Neural cell (in vitro differentiated cells): ENCODE measurements around the gene STX1A. TPM values are rescaled to one million over a fixed set of nuclear protein-coding genes. Genes with fewer than 3 reads are reported as not detected.

Experiments used
- H2AFZ ChIP-seq: fragments of 200-600, 300-800 bp; sonication (generic), shearing (Covaris generic); 2 replicates; pipeline ENCODE4 v1.6.0; 2014; ENCODE audit warnings: low read depth, mild to moderate bottlenecking, antibody characterized with exemption, low read length, moderate library complexity
- H3F3A ChIP-seq: fragments of 200-600 bp; shearing (Covaris generic); 2 replicates; pipeline ENCODE4 v1.6.1; 2016; ENCODE audit warnings: mild to moderate bottlenecking, moderate library complexity, mixed read lengths, antibody characterized with exemption, low read length; ENCODE audit not compliant: insufficient read depth, poor library complexity, severe bottlenecking
- H3K27ac ChIP-seq: fragments of 200-600, 300-800 bp; sonication (generic), shearing (Covaris generic); 2 replicates; pipeline ENCODE4 v1.5.1; 2014; ENCODE audit warnings: mild to moderate bottlenecking, low read length, moderate library complexity
- H3K27me3 ChIP-seq: fragments of 300-800, 200-600 bp; sonication (generic), shearing (Covaris generic); 2 replicates; pipeline ENCODE4 v1.6.0; 2014; ENCODE audit warnings: mild to moderate bottlenecking, low read depth, low read length, moderate library complexity; ENCODE audit not compliant: insufficient read depth
- H3K36me3 ChIP-seq: fragments of 300-800, 200-600 bp; sonication (generic), shearing (Covaris generic); 2 replicates; pipeline ENCODE4 v1.5.1; 2014; ENCODE audit warnings: mild to moderate bottlenecking, antibody characterized with exemption, low read length, moderate library complexity; ENCODE audit not compliant: insufficient read depth
- H3K4me2 ChIP-seq: fragments of 300-800, 200-600 bp; sonication (generic), shearing (Covaris generic); 2 replicates; pipeline ENCODE4 v1.6.0; 2014; ENCODE audit warnings: mild to moderate bottlenecking, low read length
- H3K4me3 ChIP-seq: fragments of 300-800, 200-600 bp; sonication (generic), shearing (Covaris generic); 2 replicates; pipeline ENCODE4 v1.5.1; 2014; ENCODE audit warnings: mild to moderate bottlenecking, low read length, moderate library complexity
- H3K79me2 ChIP-seq: fragments of 200-600 bp; shearing (Covaris generic); replicated peaks from 2 replicates; pipeline ENCODE4 v1.6.0; 2014; ENCODE audit warnings: mild to moderate bottlenecking, low read length, moderate library complexity; ENCODE audit not compliant: insufficient read depth
- H3K9ac ChIP-seq: fragments of 300-800, 200-600 bp; sonication (generic), shearing (Covaris generic); 2 replicates; pipeline ENCODE4 v1.6.1; 2016; ENCODE audit warnings: mild to moderate bottlenecking, low read length, mixed read lengths
- H3K9me2 ChIP-seq: fragments of 200-600 bp; shearing (Covaris generic); 2 replicates; pipeline ENCODE4 v1.6.1; 2016; ENCODE audit warnings: mild to moderate bottlenecking, low read length, mixed read lengths; ENCODE audit not compliant: insufficient read depth
- H3K9me3 ChIP-seq: fragments of 200-600, 300-800 bp; sonication (generic), shearing (Covaris generic); 2 replicates; pipeline ENCODE4 v1.6.1; 2016; ENCODE audit warnings: mild to moderate bottlenecking, mixed run types, low read length, moderate library complexity, mixed read lengths
- H4K20me1 ChIP-seq: fragments of 200-600 bp; shearing (Covaris generic); 2 replicates; pipeline ENCODE4 v1.6.1; 2016; ENCODE audit warnings: mild to moderate bottlenecking, mixed run types; ENCODE audit not compliant: insufficient read depth
- CTCF ChIP-seq: fragments of 450-650 bp; IDR thresholded peaks from 2 replicates; pipeline ENCODE4 v1.5.1; 2014; ENCODE audit warnings: antibody characterized with exemption, mild to moderate bottlenecking, moderate library complexity; ENCODE audit not compliant: poor library complexity, severe bottlenecking
- EP300 ChIP-seq: fragments of 450-650 bp; conservative IDR thresholded peaks from 2 replicates; pipeline ENCODE4 v1.6.1; 2014; ENCODE audit warnings: antibody characterized with exemption, mild to moderate bottlenecking, moderate library complexity; ENCODE audit not compliant: poor library complexity, severe bottlenecking
- EZH2 ChIP-seq: fragments of 200-600, 300-800 bp; shearing (Covaris generic), sonication (generic); IDR thresholded peaks from 2 replicates; pipeline ENCODE4 v1.6.1; 2014; ENCODE audit warnings: antibody characterized with exemption, low read length, borderline replicate concordance, mild to moderate bottlenecking; ENCODE audit not compliant: insufficient read depth, poor library complexity, severe bottlenecking
- MXI1 ChIP-seq: fragments of 450-650 bp; conservative IDR thresholded peaks from 2 replicates; pipeline ENCODE4 v1.6.1; 2014; ENCODE audit warnings: antibody characterized with exemption, mild to moderate bottlenecking; ENCODE audit not compliant: poor library complexity, severe bottlenecking
- POLR2AphosphoS5 ChIP-seq: IDR thresholded peaks from 2 replicates; pipeline ENCODE4 v1.6.1; 2012
- RAD21 ChIP-seq: fragments of 450-650 bp; conservative IDR thresholded peaks from 2 replicates; pipeline ENCODE4 v1.6.1; 2014; ENCODE audit warnings: antibody characterized with exemption, mild to moderate bottlenecking, moderate library complexity
- REST ChIP-seq: IDR thresholded peaks from 2 replicates; pipeline ENCODE4 v1.6.1; 2012; ENCODE audit warnings: borderline replicate concordance
- SMC3 ChIP-seq: fragments of 450-650 bp; conservative IDR thresholded peaks from 2 replicates; pipeline ENCODE4 v1.6.1; 2014; ENCODE audit warnings: antibody characterized with exemption, mild to moderate bottlenecking, moderate library complexity; ENCODE audit not compliant: poor library complexity
- TAF1 ChIP-seq: IDR thresholded peaks from 2 replicates; pipeline ENCODE4 v1.6.1; 2012; ENCODE audit warnings: low read depth
- polyA plus RNA-seq: library from polyadenylated mRNA; depleted of rRNA; stranded (reverse); fragments of >200 nt; gene quantifications from 2 replicates; pipeline ENCODE4 v1.2.3, GENCODE V29; 2014

Gene STX1A
- polyA plus RNA-seq, 1 donor from 2014 or later = 123 TPM

- no peaks in the 10 kb centered on the region for H3K79me2 ChIP-seq
- H3K9me2 ChIP-seq = no peaks in the 10 kb centered on the region
- no peak overlapping the region for H3K4me3 ChIP-seq
- H2AFZ ChIP-seq = no peak overlapping the region
- no peaks in the 10 kb centered on the region for H3K27me3 ChIP-seq
- no peaks in the 10 kb centered on the region for H3F3A ChIP-seq
- no peak overlapping the region for H3K4me2 ChIP-seq
- no peaks in the 10 kb centered on the region for H3K36me3 ChIP-seq
- TF ChIP-seq REST (no peak), MXI1 (no peak), EP300 (no peak), SMC3 (no peak), RAD21 (no peak), POLR2AphosphoS5 (no peak), TAF1 (no peak), CTCF (no peak), EZH2 (no peak)
- no peaks in the 10 kb centered on the region for H3K9me3 ChIP-seq
- H3K27ac ChIP-seq = no peak overlapping the region
- H4K20me1 ChIP-seq = no peaks in the 10 kb centered on the region
- H3K9ac ChIP-seq = no peak overlapping the region
Measured at GRCh38 chr7:73703225-73703624, 16.2 kb downstream of the STX1A start.

GRCh38 chr7:73702665-73703064 is 16.8 kb downstream of the STX1A start:
- H2AFZ ChIP-seq = no peak overlapping the region
- no peak overlapping the region for H3K4me2 ChIP-seq
- H3K79me2 ChIP-seq = no peaks in the 10 kb centered on the region
- H3K36me3 ChIP-seq = no peaks in the 10 kb centered on the region
- no peak overlapping the region for H3K9ac ChIP-seq
- H3K4me3 ChIP-seq = no peak overlapping the region
- TF ChIP-seq TAF1 = no peak
- no peak for TF ChIP-seq EZH2
- TF ChIP-seq CTCF = no peak
- no peak for TF ChIP-seq MXI1
- TF ChIP-seq SMC3 = no peak
- TF ChIP-seq EP300 = no peak
- TF ChIP-seq RAD21 = no peak
- TF ChIP-seq POLR2AphosphoS5 = no peak
- no peak for TF ChIP-seq REST
- no peak overlapping the region for H3K27ac ChIP-seq
- H3K27me3 ChIP-seq = no peaks in the 10 kb centered on the region
- no peaks in the 10 kb centered on the region for H3K9me3 ChIP-seq
- no peaks in the 10 kb centered on the region for H3F3A ChIP-seq
- H4K20me1 ChIP-seq = no peaks in the 10 kb centered on the region
- H3K9me2 ChIP-seq = no peaks in the 10 kb centered on the region
